Measurements from ENCODE around the gene SEMA4C.

Gene SEMA4C

DNA sequence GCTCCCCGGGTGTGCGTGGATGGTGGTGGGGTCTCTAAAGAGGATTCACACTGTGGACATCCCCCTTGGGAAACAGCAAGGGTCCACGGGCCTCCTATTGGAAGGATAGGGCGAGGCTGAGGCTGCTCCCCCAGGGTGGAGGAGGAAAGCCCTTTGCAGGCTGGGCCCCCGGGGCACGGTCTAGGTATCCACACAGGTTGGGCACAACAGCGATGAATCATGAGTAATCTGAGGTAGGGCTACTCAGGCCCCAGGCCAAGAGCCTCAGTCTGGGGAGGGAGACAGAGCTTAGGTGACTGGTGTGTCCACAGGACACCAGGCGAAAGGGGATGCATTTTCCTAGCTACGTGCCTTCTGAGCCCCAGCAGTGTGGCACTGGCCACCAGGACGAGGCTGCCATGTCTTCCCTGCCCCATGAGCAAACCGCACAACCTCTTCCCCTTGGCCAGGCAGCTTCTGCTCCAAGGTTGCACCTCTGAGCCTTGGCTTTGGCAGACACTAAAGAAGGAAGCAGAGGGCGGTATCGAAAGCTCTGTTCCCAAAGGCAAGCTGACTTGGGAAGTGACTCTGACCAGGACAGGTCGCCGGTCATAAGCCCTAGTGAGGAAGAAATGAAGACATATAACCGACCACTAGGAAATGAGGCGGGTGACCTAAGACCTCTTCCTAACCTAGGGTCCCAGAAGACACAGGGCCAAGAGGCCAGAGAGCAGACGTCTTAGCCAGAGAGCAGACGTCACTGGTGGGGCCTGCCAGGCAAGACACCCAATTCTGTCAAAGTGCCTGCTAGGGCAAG lies 14.6 kb upstream of the SEMA4C start:
- peak; percentile 81 for DNase-seq (ENCODE audit: low read depth)
- H3K4me3 ChIP-seq (ENCODE audit: low read length) = no peak overlapping the region
- TF ChIP-seq, protein P1, sequence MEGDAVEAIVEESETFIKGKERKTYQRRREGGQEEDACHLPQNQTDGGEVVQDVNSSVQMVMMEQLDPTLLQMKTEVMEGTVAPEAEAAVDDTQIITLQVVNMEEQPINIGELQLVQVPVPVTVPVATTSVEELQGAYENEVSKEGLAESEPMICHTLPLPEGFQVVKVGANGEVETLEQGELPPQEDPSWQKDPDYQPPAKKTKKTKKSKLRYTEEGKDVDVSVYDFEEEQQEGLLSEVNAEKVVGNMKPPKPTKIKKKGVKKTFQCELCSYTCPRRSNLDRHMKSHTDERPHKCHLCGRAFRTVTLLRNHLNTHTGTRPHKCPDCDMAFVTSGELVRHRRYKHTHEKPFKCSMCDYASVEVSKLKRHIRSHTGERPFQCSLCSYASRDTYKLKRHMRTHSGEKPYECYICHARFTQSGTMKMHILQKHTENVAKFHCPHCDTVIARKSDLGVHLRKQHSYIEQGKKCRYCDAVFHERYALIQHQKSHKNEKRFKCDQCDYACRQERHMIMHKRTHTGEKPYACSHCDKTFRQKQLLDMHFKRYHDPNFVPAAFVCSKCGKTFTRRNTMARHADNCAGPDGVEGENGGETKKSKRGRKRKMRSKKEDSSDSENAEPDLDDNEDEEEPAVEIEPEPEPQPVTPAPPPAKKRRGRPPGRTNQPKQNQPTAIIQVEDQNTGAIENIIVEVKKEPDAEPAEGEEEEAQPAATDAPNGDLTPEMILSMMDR (IDR thresholded peaks at IDR 0.05; ENCODE audit: insufficient read depth, low read depth, low read length, missing control alignments) = no peak

DNA sequence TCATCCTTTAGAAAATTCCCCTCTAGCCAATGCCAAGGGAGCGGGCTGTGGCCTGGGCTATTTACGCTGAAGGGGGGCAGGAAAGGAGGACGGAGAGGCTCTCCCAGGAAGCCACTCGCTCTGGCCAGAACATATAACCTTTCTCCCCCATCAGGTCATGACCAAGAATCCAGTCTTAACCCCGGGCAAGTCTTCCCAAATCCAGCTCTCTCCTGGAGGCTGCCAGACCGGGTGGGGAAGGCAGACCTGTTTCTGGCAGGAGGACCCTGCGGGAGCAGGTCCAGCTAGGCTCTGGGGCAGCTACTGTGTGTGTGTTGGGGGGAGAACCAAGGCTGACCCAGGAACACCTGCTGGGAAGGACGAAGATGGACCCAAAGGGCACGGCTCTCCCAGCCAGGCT lies 13.4 kb upstream of the SEMA4C start:
- no peak overlapping the region for H3K4me3 ChIP-seq (ENCODE audit: low read length)
- TF ChIP-seq, protein P1 (IDR thresholded peaks at IDR 0.05; ENCODE audit: insufficient read depth, low read depth, low read length, missing control alignments) = no peak
- DNase-seq (ENCODE audit: low read depth) = no peak

DNA sequence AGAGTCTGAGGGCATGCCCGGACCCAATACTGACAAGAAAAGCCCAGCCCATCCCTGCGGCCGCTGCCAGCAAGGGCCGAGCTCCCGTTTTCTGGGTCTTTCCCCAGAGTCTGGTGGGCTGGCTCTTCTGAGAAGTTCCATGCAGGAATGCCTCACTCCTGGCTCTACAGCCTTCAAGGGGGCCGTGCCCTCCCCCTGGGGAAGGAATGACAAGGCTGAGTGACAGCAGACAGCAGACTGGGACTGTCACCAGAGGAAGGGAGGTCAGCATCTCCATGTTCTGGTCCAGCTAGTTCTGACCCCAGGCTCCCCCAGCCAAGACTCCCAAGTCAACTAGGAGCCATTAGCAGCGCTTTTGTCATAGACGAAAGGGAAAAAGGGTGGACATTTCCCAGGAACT lies 13.0 kb upstream of the SEMA4C start:
- no peak overlapping the region for H3K4me3 ChIP-seq (ENCODE audit: low read length)

GRCh38 chr2:96882230-96882629 lies 12.3 kb upstream of the SEMA4C start:
- peak; percentile 82 for DNase-seq (ENCODE audit: low read depth)
- H3K4me3 ChIP-seq (ENCODE audit: low read length) = no peak overlapping the region
- TF ChIP-seq, protein P1 (IDR thresholded peaks at IDR 0.05; ENCODE audit: insufficient read depth, low read depth, low read length, missing control alignments) = no peak

More for the DNA sequence above, 13.0 kb upstream of the SEMA4C start:
- TF ChIP-seq, protein P1 (IDR thresholded peaks at IDR 0.05; ENCODE audit: insufficient read depth, low read depth, low read length, missing control alignments) = no peak
- no peak for DNase-seq (ENCODE audit: low read depth)

GRCh38 chr2:96881349-96882195 lies 11.7 kb upstream of the SEMA4C start:
- no peak overlapping the region for H3K4me3 ChIP-seq (ENCODE audit: low read length)
- no peak for DNase-seq (ENCODE audit: low read depth)
- TF ChIP-seq, protein P1 (IDR thresholded peaks at IDR 0.05; ENCODE audit: insufficient read depth, low read depth, low read length, missing control alignments) = no peak

GRCh38 chr2:96880891-96881273 lies 11.0 kb upstream of the SEMA4C start:
- no peak overlapping the region for H3K4me3 ChIP-seq (ENCODE audit: low read length)
- TF ChIP-seq, protein P1 (IDR thresholded peaks at IDR 0.05; ENCODE audit: insufficient read depth, low read depth, low read length, missing control alignments) = no peak
- DNase-seq (ENCODE audit: low read depth) = no peak

Data from epithelial cell of esophagus (primary cell).